ENCODE data around the gene SIRPB2.

GRCh38 chr20:1469925-1470571, 21.2 kb downstream of the SIRPB2 start:
- TF ChIP-seq, protein P1, sequence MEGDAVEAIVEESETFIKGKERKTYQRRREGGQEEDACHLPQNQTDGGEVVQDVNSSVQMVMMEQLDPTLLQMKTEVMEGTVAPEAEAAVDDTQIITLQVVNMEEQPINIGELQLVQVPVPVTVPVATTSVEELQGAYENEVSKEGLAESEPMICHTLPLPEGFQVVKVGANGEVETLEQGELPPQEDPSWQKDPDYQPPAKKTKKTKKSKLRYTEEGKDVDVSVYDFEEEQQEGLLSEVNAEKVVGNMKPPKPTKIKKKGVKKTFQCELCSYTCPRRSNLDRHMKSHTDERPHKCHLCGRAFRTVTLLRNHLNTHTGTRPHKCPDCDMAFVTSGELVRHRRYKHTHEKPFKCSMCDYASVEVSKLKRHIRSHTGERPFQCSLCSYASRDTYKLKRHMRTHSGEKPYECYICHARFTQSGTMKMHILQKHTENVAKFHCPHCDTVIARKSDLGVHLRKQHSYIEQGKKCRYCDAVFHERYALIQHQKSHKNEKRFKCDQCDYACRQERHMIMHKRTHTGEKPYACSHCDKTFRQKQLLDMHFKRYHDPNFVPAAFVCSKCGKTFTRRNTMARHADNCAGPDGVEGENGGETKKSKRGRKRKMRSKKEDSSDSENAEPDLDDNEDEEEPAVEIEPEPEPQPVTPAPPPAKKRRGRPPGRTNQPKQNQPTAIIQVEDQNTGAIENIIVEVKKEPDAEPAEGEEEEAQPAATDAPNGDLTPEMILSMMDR (conservative IDR thresholded peaks at IDR 0.05), result peak; percentile 75
- TF ChIP-seq EZH2 (IDR thresholded peaks at IDR 0.05; ENCODE audit: low read depth), result no peak
